GM12878 (cell line): Measurements from ENCODE around the gene MAGI2. TPM values are rescaled to one million over a fixed set of nuclear protein-coding genes. Genes with fewer than 3 reads are reported as not detected.

Experiments used
- ATAC-seq: fragments of 200-7000 bp; cut with Tn5 transposase; 3 replicates; pipeline ENCODE4 v1.9.1; 2020; ENCODE audit warnings: mild to moderate bottlenecking, moderate library complexity
- BruUV-seq: library from RNA; stranded (reverse); fragments of 400-500 nt; replicated peaks from 2 replicates; lab custom pipeline; 2021; lab: Mats Ljungman, UMichigan
- CTCF ChIA-PET: fragments of 300-600 bp; sonication (Branson Sonifier 250); formaldehyde crosslinking; extraction: SDS; loops from one replicate; lab custom pipeline; 2021; ENCODE audit warnings: inconsistent platforms; lab: Yijun Ruan, JAX
- POLR2A ChIA-PET: fragments of 350-600 bp; formaldehyde crosslinking; extraction: SDS; loops from one replicate; lab custom pipeline; 2021; ENCODE audit warnings: inconsistent platforms; lab: Charles Lee
- RAD21 ChIA-PET: fragments of 300-600 bp; sonication (Branson Sonifier 250); formaldehyde crosslinking; loops from one replicate; lab custom pipeline; 2023; ENCODE audit warnings: antibody characterized with exemption; ENCODE audit not compliant: unreplicated experiment; lab: Charles Lee
- SMC1A ChIA-PET: fragments of 300-600 bp; sonication (Branson Sonifier 250); formaldehyde crosslinking; loops from one replicate; lab custom pipeline; 2023; ENCODE audit not compliant: unreplicated experiment, uncharacterized antibody; lab: Charles Lee
- DNase-seq: peaks from one replicate; pipeline ENCODE4 v3.0.0-alpha.2; 2011; ENCODE audit warnings: low read depth, low spot score
- FAIRE-seq: peaks from 3 replicates; lab custom pipeline; 2011; peaks lifted over from hg19 to GRCh38; lab: Jason Lieb, UNC
- H2AFZ ChIP-seq: 2 replicates; pipeline ENCODE4 v1.6.0; 2011; ENCODE audit warnings: low read depth, low read length, control low read depth; ENCODE audit not compliant: control insufficient read depth
- H3K27ac ChIP-seq: 2 replicates; pipeline ENCODE4 v1.5.1; 2011; ENCODE audit warnings: control low read depth; ENCODE audit not compliant: control insufficient read depth, insufficient read depth
- H3K27me3 ChIP-seq, 2 experiments: replicated peaks in 1 of 2; 2 replicates each; pipeline versions ENCODE4 v1.6.0 to v1.6.1; 2011; ENCODE audit warnings: low read length in 1 of 2; ENCODE audit not compliant: control insufficient read depth in 2 of 2, insufficient read depth in 2 of 2
- H3K36me3 ChIP-seq, 2 experiments: 2 replicates each; pipeline ENCODE4 v1.5.1; 2011; ENCODE audit warnings: low read length in 1 of 2; ENCODE audit not compliant: control insufficient read depth in 2 of 2, insufficient read depth in 2 of 2
- H3K4me1 ChIP-seq: 2 replicates; pipeline ENCODE4 v1.6.1; 2011; ENCODE audit warnings: mild to moderate bottlenecking, low read length, moderate library complexity, mixed read lengths; ENCODE audit not compliant: control insufficient read depth, insufficient read depth
- H3K4me2 ChIP-seq: 2 replicates; pipeline ENCODE4 v1.6.0; 2011; ENCODE audit warnings: control low read depth; ENCODE audit not compliant: control insufficient read depth, insufficient read depth
- H3K4me3 ChIP-seq: fragments of 200-600 bp; sonication (generic); 2 replicates; pipeline ENCODE4 v1.5.1; 2016
- H3K79me2 ChIP-seq: 2 replicates; pipeline ENCODE4 v1.6.0; 2011; ENCODE audit warnings: low read length; ENCODE audit not compliant: control insufficient read depth, insufficient read depth
- H3K9ac ChIP-seq: 2 replicates; pipeline ENCODE4 v1.8.0; 2011; ENCODE audit warnings: low read length, control low read depth, mixed read lengths; ENCODE audit not compliant: control insufficient read depth, insufficient read depth
- H3K9me3 ChIP-seq: replicated peaks from 3 replicates; pipeline ENCODE4 v1.5.1; 2011; ENCODE audit warnings: mild to moderate bottlenecking, low read length; ENCODE audit not compliant: control insufficient read depth, insufficient read depth
- H4K20me1 ChIP-seq: 2 replicates; pipeline ENCODE4 v1.6.0; 2011; ENCODE audit not compliant: control insufficient read depth, insufficient read depth
- FOXK2 ChIP-seq: fragments of 450-650 bp; IDR thresholded peaks from 2 replicates; pipeline ENCODE4 v1.6.1; 2017; ENCODE audit warnings: mild to moderate bottlenecking, moderate library complexity
- PAX8 ChIP-seq: fragments of 450-650 bp; IDR thresholded peaks from 2 replicates; pipeline ENCODE4 v1.6.1; 2017; ENCODE audit warnings: mild to moderate bottlenecking, moderate library complexity
- TCF3 ChIP-seq: IDR thresholded peaks from 2 replicates; pipeline ENCODE4 v1.6.1; 2012; ENCODE audit warnings: low read depth, mild to moderate bottlenecking, low read length, borderline replicate concordance; ENCODE audit not compliant: insufficient read depth
- WGBS: methylation state at CpG from one replicate; pipeline ENCODE4 v1.1.6; 2016; ENCODE audit warnings: low lambda C conversion rate; ENCODE audit not compliant: insufficient replicate concordance, insufficient coverage; ENCODE audit errors: missing lambda C conversion rate; 5-methylcytosine and 5-hydroxymethylcytosine counted together
- in situ Hi-C: fragments of 300-500 bp; cut with MboI; formaldehyde crosslinking; loops from 9 replicates; pipeline ENCODE4 v1.14.3; 2018; ENCODE audit warnings: mixed read lengths
- intact Hi-C: fragments of 100-400 bp; cut with micrococcal nuclease; formaldehyde crosslinking; loops from one replicate; pipeline ENCODE4 v1.14.2; 2022; ENCODE audit not compliant: unreplicated experiment
- polyA plus RNA-seq, 11 experiments: library from polyadenylated mRNA; depleted of rRNA in 4 of 11; unstranded in 6 of 11; stranded (reverse) in 5 of 11; fragments of >200 nt; fragmentation: Nextera tagmentation in 4 of 11; fragmentation: Illumina TruSeq in 1 of 11; extraction: Ambion mirVana in 4 of 11; extraction: Trizol in 1 of 11; gene quantifications; 1 replicate in 1 of 11; 2 replicates in 10 of 11; pipeline versions ENCODE4 v1.2.1 to v1.2.3, GENCODE V29; 2011 to 2016; ENCODE audit warnings: inconsistent platforms in 2 of 11, missing spikeins in 2 of 11, low read depth in 1 of 11
- total RNA-seq, 4 experiments: library from RNA; depleted of rRNA in 3 of 4; stranded (reverse); fragments of >200 nt in 3 of 4; fragmentation: Illumina TruSeq in 1 of 4; extraction: Trizol in 1 of 4; gene quantifications; 2 replicates each; pipeline versions ENCODE4 v1.2.1 to v1.2.3, GENCODE V29; 2013 to 2021
- TF ChIP-seq, protein P1 (sequence below): fragments of 450-650 bp; IDR thresholded peaks from 2 replicates; pipeline ENCODE4 v1.6.1; 2016; ENCODE audit warnings: mild to moderate bottlenecking, moderate library complexity, borderline replicate concordance

MAGI2 gene
- total and polyA plus RNA-seq, 10 of the 15 experiments (the other 5 are each of a cell fraction or from before 2014, with no cell fraction given) = 0.01 to 0.31 (median 0.05) TPM; not detected in 2

DNA sequence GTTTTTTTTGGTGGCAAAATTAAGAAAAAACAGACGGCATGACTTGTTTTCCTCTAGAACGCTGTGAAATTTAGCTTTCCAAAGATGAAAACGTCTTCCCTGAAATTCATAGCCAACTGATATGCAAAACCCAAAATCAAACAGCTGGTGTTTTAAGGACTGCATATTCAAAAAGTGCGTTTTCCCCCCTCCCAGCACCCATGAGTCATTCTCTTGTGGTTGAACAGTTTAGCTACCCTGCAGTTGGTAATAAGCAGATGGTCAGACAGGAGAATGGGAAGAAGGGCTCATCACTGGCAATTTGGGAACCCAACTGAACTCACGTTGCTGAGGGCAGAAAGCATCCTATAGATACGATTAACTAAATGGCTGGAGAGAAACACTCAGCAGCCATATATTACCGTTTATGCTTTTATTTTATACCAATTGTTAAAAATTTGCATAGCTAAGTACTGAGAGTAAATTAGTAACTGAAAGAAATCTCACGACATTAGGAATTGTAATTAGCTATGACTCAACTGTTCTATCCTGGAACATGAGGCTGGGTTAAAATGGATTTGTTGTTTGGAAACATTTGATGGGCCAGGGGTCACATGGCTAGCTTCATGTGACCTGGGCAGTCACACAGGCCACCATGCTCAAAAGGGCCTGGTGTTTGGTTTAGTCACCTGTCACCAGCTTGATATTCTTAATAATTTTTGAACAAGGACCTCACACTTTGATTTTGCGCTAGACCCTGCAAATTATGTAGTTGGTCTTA lies 1311.8 kb downstream of the MAGI2 start:
- H3K4me1 ChIP-seq = no peaks in the 10 kb centered on the region
- no peak for ATAC-seq
- CTCF ChIA-PET = interaction anchor here (0.5 to 1.8 kb wide), 2 partner anchors 19 to 85 kb away, joined by 3 to 6 read pairs; no protein-coding TSS in a partner anchor
- no peak overlapping the region for H3K27ac ChIP-seq
- H4K20me1 ChIP-seq = no peaks in the 10 kb centered on the region
- H3K36me3 ChIP-seq = no peaks in the 10 kb centered on the region
- no peak overlapping the region for H2AFZ ChIP-seq
- no peak overlapping the region for H3K9ac ChIP-seq
- in situ Hi-C loops = no loop called here
- RAD21 ChIA-PET = no interaction called here
- TF ChIP-seq, protein P1, sequence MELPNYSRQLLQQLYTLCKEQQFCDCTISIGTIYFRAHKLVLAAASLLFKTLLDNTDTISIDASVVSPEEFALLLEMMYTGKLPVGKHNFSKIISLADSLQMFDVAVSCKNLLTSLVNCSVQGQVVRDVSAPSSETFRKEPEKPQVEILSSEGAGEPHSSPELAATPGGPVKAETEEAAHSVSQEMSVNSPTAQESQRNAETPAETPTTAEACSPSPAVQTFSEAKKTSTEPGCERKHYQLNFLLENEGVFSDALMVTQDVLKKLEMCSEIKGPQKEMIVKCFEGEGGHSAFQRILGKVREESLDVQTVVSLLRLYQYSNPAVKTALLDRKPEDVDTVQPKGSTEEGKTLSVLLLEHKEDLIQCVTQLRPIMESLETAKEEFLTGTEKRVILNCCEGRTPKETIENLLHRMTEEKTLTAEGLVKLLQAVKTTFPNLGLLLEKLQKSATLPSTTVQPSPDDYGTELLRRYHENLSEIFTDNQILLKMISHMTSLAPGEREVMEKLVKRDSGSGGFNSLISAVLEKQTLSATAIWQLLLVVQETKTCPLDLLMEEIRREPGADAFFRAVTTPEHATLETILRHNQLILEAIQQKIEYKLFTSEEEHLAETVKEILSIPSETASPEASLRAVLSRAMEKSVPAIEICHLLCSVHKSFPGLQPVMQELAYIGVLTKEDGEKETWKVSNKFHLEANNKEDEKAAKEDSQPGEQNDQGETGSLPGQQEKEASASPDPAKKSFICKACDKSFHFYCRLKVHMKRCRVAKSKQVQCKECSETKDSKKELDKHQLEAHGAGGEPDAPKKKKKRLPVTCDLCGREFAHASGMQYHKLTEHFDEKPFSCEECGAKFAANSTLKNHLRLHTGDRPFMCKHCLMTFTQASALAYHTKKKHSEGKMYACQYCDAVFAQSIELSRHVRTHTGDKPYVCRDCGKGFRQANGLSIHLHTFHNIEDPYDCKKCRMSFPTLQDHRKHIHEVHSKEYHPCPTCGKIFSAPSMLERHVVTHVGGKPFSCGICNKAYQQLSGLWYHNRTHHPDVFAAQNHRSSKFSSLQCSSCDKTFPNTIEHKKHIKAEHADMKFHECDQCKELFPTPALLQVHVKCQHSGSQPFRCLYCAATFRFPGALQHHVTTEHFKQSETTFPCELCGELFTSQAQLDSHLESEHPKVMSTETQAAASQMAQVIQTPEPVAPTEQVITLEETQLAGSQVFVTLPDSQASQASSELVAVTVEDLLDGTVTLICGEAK = no peak
- TF ChIP-seq TCF3 (no peak), FOXK2 (no peak), PAX8 (no peak)
- FAIRE-seq = no peak
- H3K4me2 ChIP-seq = no peak overlapping the region
- POLR2A ChIA-PET = no interaction called here
- BruUV-seq = no TSS peak
- 29% methylated on average over 9 of the region's 9 CpGs for WGBS
- no peaks in the 10 kb centered on the region for H3K27me3 ChIP-seq
- H3K9me3 ChIP-seq = no peaks in the 10 kb centered on the region
- no peak overlapping the region for H3K4me3 ChIP-seq
- intact Hi-C loops = no loop called here
- no peaks in the 10 kb centered on the region for H3K79me2 ChIP-seq
- SMC1A ChIA-PET = interaction anchor here (0.9 kb wide), 1 partner anchor 989 kb away, joined by 3 read pairs; no protein-coding TSS in a partner anchor
- DNase-seq = no peak
